HepG2 (cell line): Measurements from ENCODE around the gene RRBP1. TPM values are rescaled to one million over a fixed set of nuclear protein-coding genes. Genes with fewer than 3 reads are reported as not detected.

ENCODE experiments used
- ARHGAP35 ChIP-seq: sonication (generic); formaldehyde crosslinking; IDR thresholded peaks from 2 replicates; pipeline ENCODE4 v1.9.0; 2022; ENCODE audit warnings: mild to moderate bottlenecking, inconsistent platforms, moderate library complexity, missing genetic modification reagents, borderline replicate concordance
- CEBPB ChIP-seq: IDR thresholded peaks from 2 replicates; pipeline ENCODE4 v1.6.1; 2011; ENCODE audit warnings: low read depth, low read length, improper control_type of control experiment, borderline replicate concordance
- GRHL1 ChIP-seq: sonication (generic); formaldehyde crosslinking; conservative IDR thresholded peaks from 2 replicates; pipeline ENCODE4 v1.8.0; 2022; ENCODE audit warnings: missing genetic modification reagents
- HNRNPL ChIP-seq: fragments of 200-400 bp; formaldehyde crosslinking; IDR thresholded peaks from 2 replicates; pipeline ENCODE4 v1.6.1; 2017; ENCODE audit warnings: mild to moderate bottlenecking, low read depth, low read length
- KLF11 ChIP-seq: IDR thresholded peaks from 2 replicates; pipeline ENCODE4 v1.6.1; 2016; ENCODE audit warnings: missing compliant biosample characterization
- NCOR1 ChIP-seq: fragments of 200-600 bp; sonication (generic); IDR thresholded peaks from 2 replicates; pipeline ENCODE4 v1.7.0; 2017; ENCODE audit warnings: antibody characterized with exemption, low read length, borderline replicate concordance
- NFATC3 ChIP-seq: sonication (generic); formaldehyde crosslinking; IDR thresholded peaks from 2 replicates; pipeline ENCODE4 v1.5.1; 2020; ENCODE audit warnings: mild to moderate bottlenecking, missing genetic modification reagents
- NR2F6 ChIP-seq, 2 experiments: IDR thresholded peaks; 2 replicates each; pipeline ENCODE4 v1.6.1; 2016; ENCODE audit warnings: antibody characterized with exemption in 1 of 2, mild to moderate bottlenecking in 1 of 2
- PREB ChIP-seq: sonication (generic); formaldehyde crosslinking; IDR thresholded peaks from 2 replicates; pipeline ENCODE4 v1.4.0; 2020; ENCODE audit warnings: missing genetic modification reagents
- RELA ChIP-seq: sonication (generic); formaldehyde crosslinking; IDR thresholded peaks from 2 replicates; pipeline ENCODE4 v1.4.0; 2020; ENCODE audit warnings: missing genetic modification reagents
- SKI ChIP-seq: fragments of 450-650 bp; IDR thresholded peaks from one replicate; pipeline ENCODE4 v1.6.1; 2018; ENCODE audit warnings: mild to moderate bottlenecking; ENCODE audit not compliant: partially characterized antibody
- SNAPC2 ChIP-seq: sonication (generic); formaldehyde crosslinking; IDR thresholded peaks from 2 replicates; pipeline ENCODE4 v1.8.1; 2022; ENCODE audit warnings: mild to moderate bottlenecking, missing genetic modification reagents
- TCF7L2 ChIP-seq: IDR thresholded peaks from 2 replicates; pipeline ENCODE4 v1.6.1; 2011; ENCODE audit warnings: mild to moderate bottlenecking, low read depth, low read length, moderate library complexity
- ZFYVE20 ChIP-seq: sonication (generic); formaldehyde crosslinking; IDR thresholded peaks from 2 replicates; pipeline ENCODE4 v1.8.0; 2023; ENCODE audit warnings: low read depth, mild to moderate bottlenecking, moderate library complexity, missing genetic modification reagents, borderline replicate concordance
- ZKSCAN5 ChIP-seq: sonication (generic); formaldehyde crosslinking; IDR thresholded peaks from 2 replicates; pipeline ENCODE4 v1.5.1; 2020; ENCODE audit warnings: mild to moderate bottlenecking, missing genetic modification reagents
- ZNF18 ChIP-seq: sonication (generic); formaldehyde crosslinking; IDR thresholded peaks from 2 replicates; pipeline ENCODE4 v1.8.0; 2022; ENCODE audit warnings: mild to moderate bottlenecking, missing genetic modification reagents; ENCODE audit not compliant: insufficient replicate concordance
- ZNF558 ChIP-seq: sonication (generic); formaldehyde crosslinking; IDR thresholded peaks from 2 replicates; pipeline ENCODE4 v1.9.0; 2022; ENCODE audit warnings: mild to moderate bottlenecking, missing genetic modification reagents, borderline replicate concordance
- ZNF576 ChIP-seq: sonication (generic); formaldehyde crosslinking; IDR thresholded peaks from 2 replicates; pipeline ENCODE4 v1.4.0; 2020; ENCODE audit warnings: mild to moderate bottlenecking, missing genetic modification reagents
- ZNF761 ChIP-seq: sonication (generic); formaldehyde crosslinking; conservative IDR thresholded peaks from 2 replicates; pipeline ENCODE4 v1.4.0; 2020; ENCODE audit warnings: mild to moderate bottlenecking, missing genetic modification reagents
- ZZZ3 ChIP-seq: sonication (generic); formaldehyde crosslinking; IDR thresholded peaks from 2 replicates; pipeline ENCODE4 v1.4.0; 2020; ENCODE audit warnings: missing genetic modification reagents, mild to moderate bottlenecking, borderline replicate concordance
- polyA plus RNA-seq, 8 experiments: library from polyadenylated mRNA; depleted of rRNA in 3 of 8; stranded (reverse) in 7 of 8; unstranded in 1 of 8; fragments of >200 nt; fragmentation: Illumina TruSeq in 4 of 8; extraction: Trizol in 4 of 8; gene quantifications; 2 replicates each; pipeline versions ENCODE4 v1.2.1 to v1.2.3, GENCODE V29; 2011 to 2016; ENCODE audit warnings: low read depth in 4 of 8, missing spikeins in 1 of 8, mixed read lengths in 1 of 8; ENCODE audit not compliant: insufficient read depth in 1 of 8
- total RNA-seq, 5 experiments: library from RNA; depleted of rRNA; stranded (reverse); fragments of >200 nt; fragmentation: Illumina TruSeq; extraction: Trizol; gene quantifications; 2 replicates each; pipeline ENCODE4 v1.2.3, GENCODE V29; 2016; ENCODE audit warnings: low read depth in 1 of 5
- TF ChIP-seq, protein P1 (sequence below): IDR thresholded peaks from 2 replicates; pipeline ENCODE4 v1.6.1; 2012; ENCODE audit warnings: low read length, improper control_type of control experiment

The RRBP1 gene
- total and polyA plus RNA-seq, 2 of the 13 experiments (the other 11 are each of a cell fraction or from before 2014, with no cell fraction given), result 150 to 222 TPM

GRCh38 chr20:17682889-17683198 lies 802 bp upstream of the RRBP1 start (continued):
- TF ChIP-seq ZNF558 (CRISPR knock-in tag) (0 out of 2 replicates have a peak, but pooled peaks have one; percentile 9), GRHL1 (CRISPR knock-in tag) (no peak), SNAPC2 (CRISPR knock-in tag) (no peak), PREB (no peak), ZNF761 (CRISPR knock-in tag) (no peak), ZNF576 (CRISPR knock-in tag) (no peak), KLF11 (no peak), ARHGAP35 (CRISPR knock-in tag) (no peak), TCF7L2 (peak; percentile 42; the same call in 1 of the 2 replicates), NFATC3 (CRISPR knock-in tag) (no peak), ZZZ3 (no peak), NR2F6 (IDR thresholded peaks at IDR 0.05) (no peak), NR2F6 (CRISPR knock-in tag; IDR thresholded peaks at IDR 0.05) (no peak), ZKSCAN5 (CRISPR knock-in tag) (no peak), ZNF18 (peak; percentile 41), SKI (no peak), ZFYVE20 (CRISPR knock-in tag) (no peak), NCOR1 (0 out of 2 replicates have a peak, but pooled peaks have one; percentile 13), CEBPB (no peak), RELA (no peak), HNRNPL (no peak)
- TF ChIP-seq, protein P1, sequence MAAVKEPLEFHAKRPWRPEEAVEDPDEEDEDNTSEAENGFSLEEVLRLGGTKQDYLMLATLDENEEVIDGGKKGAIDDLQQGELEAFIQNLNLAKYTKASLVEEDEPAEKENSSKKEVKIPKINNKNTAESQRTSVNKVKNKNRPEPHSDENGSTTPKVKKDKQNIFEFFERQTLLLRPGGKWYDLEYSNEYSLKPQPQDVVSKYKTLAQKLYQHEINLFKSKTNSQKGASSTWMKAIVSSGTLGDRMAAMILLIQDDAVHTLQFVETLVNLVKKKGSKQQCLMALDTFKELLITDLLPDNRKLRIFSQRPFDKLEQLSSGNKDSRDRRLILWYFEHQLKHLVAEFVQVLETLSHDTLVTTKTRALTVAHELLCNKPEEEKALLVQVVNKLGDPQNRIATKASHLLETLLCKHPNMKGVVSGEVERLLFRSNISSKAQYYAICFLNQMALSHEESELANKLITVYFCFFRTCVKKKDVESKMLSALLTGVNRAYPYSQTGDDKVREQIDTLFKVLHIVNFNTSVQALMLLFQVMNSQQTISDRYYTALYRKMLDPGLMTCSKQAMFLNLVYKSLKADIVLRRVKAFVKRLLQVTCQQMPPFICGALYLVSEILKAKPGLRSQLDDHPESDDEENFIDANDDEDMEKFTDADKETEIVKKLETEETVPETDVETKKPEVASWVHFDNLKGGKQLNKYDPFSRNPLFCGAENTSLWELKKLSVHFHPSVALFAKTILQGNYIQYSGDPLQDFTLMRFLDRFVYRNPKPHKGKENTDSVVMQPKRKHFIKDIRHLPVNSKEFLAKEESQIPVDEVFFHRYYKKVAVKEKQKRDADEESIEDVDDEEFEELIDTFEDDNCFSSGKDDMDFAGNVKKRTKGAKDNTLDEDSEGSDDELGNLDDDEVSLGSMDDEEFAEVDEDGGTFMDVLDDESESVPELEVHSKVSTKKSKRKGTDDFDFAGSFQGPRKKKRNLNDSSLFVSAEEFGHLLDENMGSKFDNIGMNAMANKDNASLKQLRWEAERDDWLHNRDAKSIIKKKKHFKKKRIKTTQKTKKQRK, result no peak
